HG03159 (cell line): ENCODE results near the gene ISLR2.
"Not testable (repeated sequence)": the region's sequence is repeated elsewhere in the genome, so short reads cannot be mapped to it uniquely, and the experiment has no call there.

Experiments
- ATAC-seq: cut with Tn5 transposase; IDR thresholded peaks from one replicate; pipeline ENCODE4 v1.9.1; 2021; ENCODE audit warnings: mild to moderate bottlenecking, moderate library complexity; ENCODE audit not compliant: unreplicated experiment

ISLR2 gene

GRCh38 chr15:74130155-74130848 is at the start of gene ISLR2:
TSS of gene ISLR2 (plus strand) at chr15:74130586. CDS start at chr15:74132755, 2,169 bp downstream.
- ATAC-seq = no peak

GRCh38 chr15:74082450-74082849 is 47.9 kb upstream of the ISLR2 start, which contains the start of gene GOLGA6A:
TSS of gene GOLGA6A (minus strand) at chr15:74082550. CDS start at chr15:74082509, 41 bp downstream.
- not testable (repeated sequence) for ATAC-seq

- not testable (repeated sequence) for ATAC-seq
Measured at GRCh38 chr15:74094567-74094966, 35.8 kb upstream of the ISLR2 start.

- ATAC-seq = not testable (repeated sequence)
Measured at GRCh38 chr15:74095610-74096009, 34.8 kb upstream of the ISLR2 start.

GRCh38 chr15:74096753-74097474 is 33.5 kb upstream of the ISLR2 start:
- not testable (repeated sequence) for ATAC-seq

- ATAC-seq = peak; percentile 75
Measured at GRCh38 chr15:74099963-74100733, 30.2 kb upstream of the ISLR2 start.

- no peak for ATAC-seq
Measured at GRCh38 chr15:74108111-74108510, 22.3 kb upstream of the ISLR2 start.

GRCh38 chr15:74108611-74109010 is 21.8 kb upstream of the ISLR2 start:
- ATAC-seq = not testable (repeated sequence)

GRCh38 chr15:74109713-74110112 is 20.7 kb upstream of the ISLR2 start:
- ATAC-seq = no peak

- no peak for ATAC-seq
Measured at GRCh38 chr15:74120426-74120825, 10.0 kb upstream of the ISLR2 start.

GRCh38 chr15:74121039-74121438 is 9.3 kb upstream of the ISLR2 start:
- ATAC-seq = no peak

GRCh38 chr15:74121858-74122257 is 8.5 kb upstream of the ISLR2 start:
- ATAC-seq = no peak

- peak; percentile 46 for ATAC-seq
Measured at GRCh38 chr15:74122403-74123130, 7.8 kb upstream of the ISLR2 start.

- ATAC-seq = no peak
Measured at GRCh38 chr15:74123131-74123429, 7.3 kb upstream of the ISLR2 start.

- no peak for ATAC-seq
Measured at GRCh38 chr15:74123658-74124057, 6.7 kb upstream of the ISLR2 start.

- ATAC-seq = no peak
Measured at GRCh38 chr15:74124196-74124595, 6.2 kb upstream of the ISLR2 start.

GRCh38 chr15:74124759-74125158 is 5.6 kb upstream of the ISLR2 start:
- no peak for ATAC-seq

GRCh38 chr15:74127255-74127953 is 3.0 kb upstream of the ISLR2 start:
- ATAC-seq = no peak

- no peak for ATAC-seq
Measured at GRCh38 chr15:74127954-74128784, 2.2 kb upstream of the ISLR2 start.
